Transverse colon (tissue), 3 donors: ENCODE results near the gene SUB1.

ENCODE experiments used
- EP300 ChIP-seq: sonication (generic); formaldehyde crosslinking; IDR thresholded peaks from one replicate; pipeline ENCODE4 v1.6.1; 2017; ENCODE audit warnings: antibody characterized with exemption, low read depth
- TF ChIP-seq, protein P1 (sequence below), 5 experiments: fragments of 200-600 bp in 3 of 5; fragments of 450-650 bp in 2 of 5; sonication (generic) in 3 of 5; IDR thresholded peaks; 1 replicate in 2 of 5; 2 replicates in 3 of 5; pipeline ENCODE4 v1.5.1; 2016 to 2017; ENCODE audit warnings: antibody characterized with exemption in 5 of 5, inconsistent platforms in 3 of 5, mild to moderate bottlenecking in 2 of 5, moderate library complexity in 1 of 5

DNA sequence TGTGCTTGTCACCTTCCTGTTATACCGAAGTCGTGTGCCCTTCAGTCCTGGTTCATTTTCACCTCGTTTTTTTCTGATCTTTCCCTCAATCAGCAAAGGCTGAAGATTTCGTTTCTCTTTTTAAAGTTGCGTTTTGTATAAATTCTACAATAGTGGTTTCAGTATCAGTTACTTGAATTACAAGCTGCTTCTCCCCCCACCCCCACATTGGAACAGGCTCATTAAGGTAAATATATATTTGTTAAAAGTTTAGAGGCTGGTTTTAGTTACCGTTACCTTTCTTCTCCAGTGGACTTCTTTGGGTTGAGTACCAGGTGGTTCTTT lies 881 bp downstream of the SUB1 start:
- TF ChIP-seq, protein P1, sequence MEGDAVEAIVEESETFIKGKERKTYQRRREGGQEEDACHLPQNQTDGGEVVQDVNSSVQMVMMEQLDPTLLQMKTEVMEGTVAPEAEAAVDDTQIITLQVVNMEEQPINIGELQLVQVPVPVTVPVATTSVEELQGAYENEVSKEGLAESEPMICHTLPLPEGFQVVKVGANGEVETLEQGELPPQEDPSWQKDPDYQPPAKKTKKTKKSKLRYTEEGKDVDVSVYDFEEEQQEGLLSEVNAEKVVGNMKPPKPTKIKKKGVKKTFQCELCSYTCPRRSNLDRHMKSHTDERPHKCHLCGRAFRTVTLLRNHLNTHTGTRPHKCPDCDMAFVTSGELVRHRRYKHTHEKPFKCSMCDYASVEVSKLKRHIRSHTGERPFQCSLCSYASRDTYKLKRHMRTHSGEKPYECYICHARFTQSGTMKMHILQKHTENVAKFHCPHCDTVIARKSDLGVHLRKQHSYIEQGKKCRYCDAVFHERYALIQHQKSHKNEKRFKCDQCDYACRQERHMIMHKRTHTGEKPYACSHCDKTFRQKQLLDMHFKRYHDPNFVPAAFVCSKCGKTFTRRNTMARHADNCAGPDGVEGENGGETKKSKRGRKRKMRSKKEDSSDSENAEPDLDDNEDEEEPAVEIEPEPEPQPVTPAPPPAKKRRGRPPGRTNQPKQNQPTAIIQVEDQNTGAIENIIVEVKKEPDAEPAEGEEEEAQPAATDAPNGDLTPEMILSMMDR (IDR thresholded peaks at IDR 0.05): no peak
- no peak for TF ChIP-seq EP300
